Activated CD8-positive, alpha-beta memory T cell treated with anti-CD3 and anti-CD28 coated beads, Interleukin-2, amount 50 U/mL, for 24 hours (primary cell): ENCODE results near the gene NAPA.
"Not testable (repeated sequence)": the region's sequence is repeated elsewhere in the genome, so short reads cannot be mapped to it uniquely, and the experiment has no call there.

Experiments used
- DNase-seq: peaks from one replicate; pipeline ENCODE4 v3.0.0-alpha.2; 2020; ENCODE audit errors: extremely low read depth

NAPA gene

GRCh38 chr19:47486220-47486619 lies 28.6 kb downstream of the NAPA start:
- DNase-seq, result not testable (repeated sequence)

DNA sequence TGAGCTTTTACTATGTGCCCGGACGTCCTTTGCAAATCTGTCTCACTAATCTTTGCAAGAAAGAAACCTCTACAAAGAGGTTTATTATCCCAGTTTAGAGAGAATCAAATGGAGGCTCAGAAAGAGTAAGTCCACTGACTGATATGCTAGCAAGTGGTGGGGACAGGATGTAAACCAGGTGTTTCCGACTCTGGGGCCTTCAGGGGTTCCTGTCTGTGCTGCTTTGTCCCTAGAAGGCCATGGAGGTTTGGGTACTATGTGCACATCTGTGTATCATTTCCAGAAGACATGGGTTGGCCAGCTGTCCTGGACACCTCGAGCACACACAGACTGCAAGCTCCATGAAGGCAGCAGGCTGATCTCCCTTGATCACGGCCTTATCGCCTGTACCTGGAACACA lies 29.7 kb downstream of the NAPA start:
- DNase-seq, result no peak

DNA sequence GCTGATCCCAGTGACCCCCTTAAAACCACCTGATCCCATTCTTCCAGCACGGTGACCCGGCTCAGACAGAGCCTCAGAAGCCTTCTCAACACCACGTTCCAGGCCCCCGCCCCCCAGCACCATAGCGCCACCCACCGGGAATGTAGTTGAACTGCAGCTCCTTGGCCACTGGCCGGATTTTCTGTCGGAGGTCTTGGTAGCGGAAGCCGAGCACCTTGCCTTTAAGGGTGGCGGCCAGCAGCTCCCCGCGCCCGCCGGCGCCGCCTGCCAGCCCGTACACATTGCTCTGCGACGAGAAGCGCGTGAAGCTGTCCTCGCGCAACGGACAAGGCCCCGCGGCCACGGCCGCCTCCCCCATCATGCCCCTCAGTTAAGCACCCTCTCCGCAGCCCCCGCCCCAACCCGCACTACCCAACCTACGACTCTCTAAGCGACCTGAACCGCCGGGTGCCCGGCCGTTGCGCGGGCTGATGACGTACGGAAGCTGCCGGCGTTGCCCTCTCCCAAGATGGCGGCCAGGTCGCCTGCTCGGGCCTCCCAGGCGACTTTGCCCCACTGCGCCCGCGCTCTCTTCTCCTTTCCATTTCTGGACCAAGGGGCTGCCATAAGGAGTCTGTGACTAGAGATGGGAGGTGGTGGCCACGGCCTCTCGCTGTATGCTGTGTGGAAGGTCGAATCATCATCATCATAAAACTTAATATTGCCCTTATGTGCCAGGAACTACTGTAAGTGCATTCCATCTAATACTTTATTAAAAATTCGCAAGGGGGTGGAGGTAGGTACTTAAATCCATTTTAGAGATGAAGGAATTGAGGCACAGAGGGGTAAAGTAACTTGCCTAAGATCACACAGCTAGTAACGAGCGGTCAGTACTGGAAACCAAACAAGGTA lies 30.8 kb downstream of the NAPA start, which contains the start of gene KPTN:
KPTN (minus strand) TSS at position 420 of the 891 bp plus-strand sequence; CDS start at position 361, 59 bp downstream.
- peak; percentile 67 for DNase-seq

- no peak for DNase-seq
Observed at GRCh38 chr19:47483200-47483599, 31.7 kb downstream of the NAPA start.

DNA sequence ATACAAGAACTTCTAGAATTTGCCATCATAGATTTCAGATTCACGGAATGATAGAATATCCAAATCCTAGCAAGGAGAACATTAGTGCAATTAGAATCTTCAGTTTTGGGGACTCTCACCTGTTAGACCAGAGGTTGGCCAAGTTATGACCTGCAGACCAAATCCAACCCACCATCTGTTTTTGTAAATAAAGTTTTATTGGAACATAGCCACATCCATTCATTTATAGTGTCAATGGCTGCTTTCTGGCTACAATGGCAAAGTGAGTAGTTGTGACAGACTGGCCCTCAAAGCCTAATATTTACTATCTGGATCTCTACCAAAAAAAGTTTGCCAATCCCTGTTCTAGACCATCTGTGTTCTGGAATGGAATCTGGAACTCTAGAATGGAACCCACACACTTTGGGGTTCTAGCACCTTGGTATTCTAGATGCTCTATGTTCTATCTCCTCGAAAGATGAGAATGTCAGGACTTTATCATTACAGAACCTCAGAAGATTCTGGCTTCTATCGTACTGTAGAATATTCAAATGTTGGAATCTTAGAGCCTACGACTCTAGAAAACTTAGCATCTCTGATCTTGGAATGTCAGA lies 33.3 kb downstream of the NAPA start:
- no peak for DNase-seq

- DNase-seq, result no peak
Observed at GRCh38 chr19:47480658-47481057, 34.2 kb downstream of the NAPA start.

- DNase-seq, result no peak
Observed at GRCh38 chr19:47479701-47480503, 35.0 kb downstream of the NAPA start.

DNA sequence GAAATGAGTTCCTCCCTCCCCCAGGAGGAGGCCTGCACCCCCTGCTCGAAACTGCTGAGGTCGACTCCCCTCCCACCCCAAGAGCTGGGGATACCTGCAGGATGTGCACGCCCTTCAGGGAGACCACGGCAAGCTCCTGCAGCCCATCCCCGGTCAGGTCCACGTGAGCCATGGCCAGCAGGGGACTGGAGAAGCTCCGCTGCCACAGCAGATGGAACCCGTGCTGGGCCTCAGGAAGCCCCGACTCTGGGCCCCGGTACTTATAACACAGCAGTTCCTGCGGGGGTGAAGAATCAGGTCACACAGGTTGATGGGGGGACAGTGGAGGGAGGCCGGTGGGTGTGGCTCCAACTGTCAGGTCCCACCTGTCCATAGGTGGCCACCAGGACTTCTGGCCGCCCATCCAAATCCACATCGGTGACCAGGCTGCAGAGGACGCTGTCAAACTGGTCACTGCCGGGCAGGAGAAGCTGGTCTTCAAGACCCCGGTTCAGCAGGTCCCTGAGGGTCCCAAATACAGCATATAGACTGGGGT lies 38.4 kb downstream of the NAPA start:
- DNase-seq, result no peak

- DNase-seq, result no peak
Observed at GRCh38 chr19:47475465-47475864, 39.4 kb downstream of the NAPA start.

DNA sequence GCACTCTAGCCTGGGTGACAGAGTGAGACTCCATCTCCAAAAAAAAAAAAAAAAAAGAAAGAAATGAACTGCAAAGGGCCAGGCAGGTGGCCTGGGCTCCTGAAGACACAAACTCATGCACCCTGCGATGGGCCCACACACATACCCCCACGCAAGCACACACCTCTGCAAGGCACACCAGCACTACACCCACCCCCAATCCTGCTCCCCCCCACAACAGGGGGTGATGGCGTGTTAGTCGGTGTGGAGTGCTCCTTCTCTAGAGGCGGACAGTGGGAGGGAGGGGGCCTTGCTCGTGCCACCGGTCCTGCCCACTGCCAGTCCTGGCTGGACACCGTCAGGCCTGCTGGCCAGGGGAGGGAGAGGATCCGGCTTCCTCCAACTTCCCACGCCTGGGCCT lies 41.5 kb downstream of the NAPA start:
- DNase-seq, result no peak

- DNase-seq, result no peak
Observed at GRCh38 chr19:47471733-47472457, 43.0 kb downstream of the NAPA start, which contains the start of gene SLC8A2. Gene SLC8A2, minus strand, starts transcription at chr19:47471893. Its CDS starts 5,490 bp downstream, at chr19:47466403.

DNA sequence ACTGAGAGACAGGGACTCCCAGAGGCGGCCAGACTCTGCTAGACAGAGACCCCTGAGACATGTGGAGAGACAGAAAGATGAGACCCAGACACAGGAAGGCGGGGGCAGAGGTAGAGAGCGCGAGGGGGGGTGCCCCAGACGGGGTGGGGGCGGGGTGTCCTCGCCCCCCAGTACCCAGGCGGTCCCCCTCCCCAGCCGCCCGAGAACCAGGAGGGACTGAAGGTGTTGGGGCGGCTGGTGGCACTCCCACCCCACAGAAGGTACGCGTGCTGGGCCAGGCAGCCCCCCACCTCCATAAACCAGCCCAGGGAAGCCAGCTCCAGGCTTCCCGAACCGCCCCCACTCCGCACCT lies 43.5 kb downstream of the NAPA start:
- no peak for DNase-seq

DNA sequence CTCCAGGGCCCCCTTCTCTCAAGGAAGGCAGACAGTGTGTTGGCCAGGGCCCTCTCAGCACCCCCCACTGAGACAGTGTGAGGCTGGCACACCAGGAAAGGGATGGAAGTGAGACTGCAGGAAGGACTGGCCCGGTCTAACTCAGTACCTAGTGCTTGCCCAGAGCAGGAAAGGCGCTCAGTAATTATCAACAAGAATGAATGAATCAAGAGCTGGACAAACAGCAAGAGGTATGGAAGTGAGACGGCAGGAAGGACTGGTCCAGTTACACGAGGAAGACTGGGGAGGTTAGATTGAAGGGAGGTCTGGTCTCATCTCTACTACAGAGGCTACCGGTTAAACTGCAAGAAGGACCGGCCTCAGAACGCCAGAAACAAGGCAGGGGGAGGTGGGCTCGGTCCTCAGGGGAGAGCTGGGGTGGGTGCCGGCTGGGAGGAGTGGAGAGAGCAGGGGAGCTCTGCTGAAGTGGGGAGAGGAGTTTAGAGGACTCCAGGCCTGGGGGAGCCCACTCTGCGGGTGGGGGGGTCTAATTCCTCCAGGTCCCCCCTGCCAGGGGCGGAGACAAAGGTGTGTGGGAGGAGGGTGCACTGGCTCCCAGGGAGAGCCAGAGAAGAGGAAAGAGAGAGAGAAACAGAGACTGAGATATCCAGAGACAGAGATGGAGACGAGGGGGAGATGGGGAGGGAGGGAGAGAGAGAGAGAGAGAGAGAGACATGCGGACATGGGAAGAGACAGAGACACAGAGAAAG lies 44.2 kb downstream of the NAPA start:
- no peak for DNase-seq

- no peak for DNase-seq
Observed at GRCh38 chr19:47469719-47470118, 45.1 kb downstream of the NAPA start.

- DNase-seq, result no peak
Observed at GRCh38 chr19:47469363-47469700, 45.5 kb downstream of the NAPA start.

DNA sequence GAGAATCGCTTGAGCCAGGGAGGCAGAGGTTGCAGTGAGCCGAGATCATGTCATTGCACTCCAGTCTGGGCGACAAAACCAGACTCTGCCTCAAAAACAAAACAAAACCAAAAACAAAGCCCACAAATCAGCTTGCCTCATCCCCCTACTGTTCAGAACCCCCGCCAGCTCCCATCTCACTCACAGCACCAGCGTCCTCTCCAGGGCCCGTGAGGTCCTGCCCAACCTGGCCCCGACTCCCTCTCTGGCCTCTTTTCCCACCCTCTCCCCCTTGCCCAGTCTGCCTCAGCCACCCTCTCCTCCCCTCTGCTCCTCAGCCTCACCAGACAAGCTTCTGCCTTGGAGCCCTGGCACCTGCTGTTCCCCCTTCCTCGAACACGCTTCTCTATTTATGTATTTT lies 46.9 kb downstream of the NAPA start:
- DNase-seq, result no peak

DNA sequence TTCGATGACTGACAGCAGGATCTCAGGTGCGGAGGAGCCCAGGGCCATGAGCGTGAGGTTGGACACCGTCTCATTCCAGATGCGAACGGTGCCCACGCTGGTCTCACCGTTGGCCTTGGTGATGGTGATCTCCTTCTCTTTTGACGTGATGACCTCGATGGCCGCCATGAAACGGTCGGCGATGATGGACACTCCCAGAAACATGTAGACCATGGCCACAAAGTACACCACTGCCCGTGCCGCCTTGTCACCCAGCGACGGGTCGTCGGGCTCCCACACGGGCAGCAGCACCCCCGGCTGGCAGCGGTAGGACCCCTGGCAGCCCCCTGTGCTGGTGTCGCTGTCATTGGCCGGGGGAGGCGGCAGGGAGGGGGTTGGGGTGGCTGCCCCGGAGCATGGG lies 48.9 kb downstream of the NAPA start:
- DNase-seq, result no peak

GRCh38 chr19:47464675-47465419 lies 50.0 kb downstream of the NAPA start:
- DNase-seq, result no peak

DNA sequence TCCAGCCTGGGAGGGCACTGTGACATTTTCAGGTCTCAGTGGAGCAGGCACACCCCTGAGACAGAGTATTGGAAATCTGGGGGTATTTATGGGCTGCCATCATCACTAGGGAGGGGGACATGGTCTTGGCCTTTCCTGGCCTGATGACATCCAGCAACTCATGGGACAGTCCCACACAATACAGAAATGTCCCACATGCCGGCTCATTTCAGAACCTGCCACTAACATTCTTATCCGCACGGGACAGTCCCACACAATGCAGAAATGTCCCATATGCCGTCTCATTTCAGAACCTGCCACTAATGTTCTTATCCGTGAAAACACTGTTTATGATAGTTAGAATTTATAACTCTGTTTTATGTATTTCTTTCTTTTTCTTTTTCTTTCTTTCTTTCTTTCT lies 53.0 kb downstream of the NAPA start:
- no peak for DNase-seq

DNA sequence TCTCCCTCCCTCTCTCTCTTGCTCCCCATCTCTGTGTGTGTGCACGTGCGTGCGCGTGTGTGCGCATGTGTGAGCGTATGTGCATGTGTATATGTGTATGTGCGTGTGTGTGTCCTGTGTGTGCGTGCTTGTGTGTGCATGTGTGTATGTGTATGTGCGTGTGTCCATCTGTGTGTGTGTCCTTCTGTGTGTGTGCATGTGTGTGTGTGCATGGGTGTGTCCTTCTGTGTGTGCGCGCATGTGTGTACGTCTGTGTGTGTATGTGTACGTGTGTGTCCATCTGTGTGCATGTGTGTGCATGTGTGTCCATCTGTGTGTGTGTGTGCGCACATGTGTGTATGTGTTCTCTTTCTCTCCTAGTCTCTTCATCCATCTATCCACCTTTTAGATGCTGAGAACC lies 55.4 kb downstream of the NAPA start:
- no peak for DNase-seq
